Liver (tissue), 9 donors: ENCODE results near the gene TMEM131. TPM values are rescaled to one million over a fixed set of nuclear protein-coding genes. Genes with fewer than 3 reads are reported as not detected.

Source experiments
- DNase-seq: peaks from one replicate; pipeline ENCODE4 v3.0.0-alpha.2; 2017; ENCODE audit warnings: low spot score
- H3K27ac ChIP-seq, 2 donors: one replicate each; pipeline ENCODE4 v1.7.0; 2013; ENCODE audit warnings: inconsistent platforms in 2 of 2, low read length in 2 of 2, control low read depth in 1 of 2, low read depth in 1 of 2, mild to moderate bottlenecking in 1 of 2
- H3K27me3 ChIP-seq, 4 donors: one replicate each; pipeline versions ENCODE4 v1.6.1 to v1.7.0; 2013; ENCODE audit warnings: low read length in 3 of 4, inconsistent platforms in 1 of 4, mild to moderate bottlenecking in 1 of 4, moderate library complexity in 1 of 4; ENCODE audit not compliant: control insufficient read depth in 4 of 4, insufficient read depth in 4 of 4
- H3K36me3 ChIP-seq, 4 donors: one replicate each; pipeline versions ENCODE4 v1.6.1 to v1.7.0; 2013; ENCODE audit warnings: low read length in 3 of 4, mild to moderate bottlenecking in 3 of 4, low read depth in 1 of 4, moderate library complexity in 1 of 4; ENCODE audit not compliant: control insufficient read depth in 4 of 4, insufficient read depth in 3 of 4
- H3K4me1 ChIP-seq, 4 donors: one replicate each; pipeline versions ENCODE4 v1.6.1 to v1.7.0; 2013; ENCODE audit warnings: low read length in 3 of 4, mild to moderate bottlenecking in 3 of 4, moderate library complexity in 1 of 4; ENCODE audit not compliant: control insufficient read depth in 4 of 4, insufficient read depth in 4 of 4
- H3K4me3 ChIP-seq, 3 donors: one replicate each; pipeline versions ENCODE4 v1.6.1 to v1.7.0; 2013; ENCODE audit warnings: low read length in 3 of 3, control low read depth in 1 of 3, low read depth in 1 of 3, mild to moderate bottlenecking in 1 of 3
- H3K9ac ChIP-seq, 2 donors: one replicate each; pipeline ENCODE4 v1.7.0; 2013; ENCODE audit warnings: low read length in 2 of 2, mild to moderate bottlenecking in 2 of 2, moderate library complexity in 2 of 2, control low read depth in 1 of 2, low read depth in 1 of 2
- H3K9me3 ChIP-seq, 4 donors: one replicate each; pipeline versions ENCODE4 v1.6.1 to v1.7.0; 2013; ENCODE audit warnings: low read length in 3 of 4; ENCODE audit not compliant: control insufficient read depth in 4 of 4
- FOXA1 ChIP-seq: IDR thresholded peaks from 2 replicates; pipeline ENCODE4 v1.6.1; 2016; ENCODE audit warnings: antibody characterized with exemption
- FOXA2 ChIP-seq: IDR thresholded peaks from 2 replicates; pipeline ENCODE4 v1.6.1; 2016; ENCODE audit warnings: antibody characterized with exemption
- GABPA ChIP-seq, 2 donors: IDR thresholded peaks in 1 of 2; conservative IDR thresholded peaks in 1 of 2; 2 replicates each; pipeline ENCODE4 v1.6.1; 2016; ENCODE audit warnings: antibody characterized with exemption in 2 of 2, mild to moderate bottlenecking in 1 of 2, moderate library complexity in 1 of 2
- HNF4A ChIP-seq, 2 donors: conservative IDR thresholded peaks; 2 replicates each; pipeline ENCODE4 v1.6.1; 2016; ENCODE audit warnings: antibody characterized with exemption in 2 of 2, mild to moderate bottlenecking in 2 of 2
- HNF4G ChIP-seq: IDR thresholded peaks from 2 replicates; pipeline ENCODE4 v1.6.1; 2016; ENCODE audit warnings: antibody characterized with exemption
- JUND ChIP-seq, 2 donors: IDR thresholded peaks; 2 replicates each; pipeline ENCODE4 v1.6.1; 2016; ENCODE audit warnings: antibody characterized with exemption in 2 of 2
- NR2F2 ChIP-seq: IDR thresholded peaks from 2 replicates; pipeline ENCODE4 v1.6.1; 2016; ENCODE audit warnings: antibody characterized with exemption
- RAD21 ChIP-seq, 2 donors: IDR thresholded peaks; 2 replicates each; pipeline ENCODE4 v1.6.1; 2016; ENCODE audit warnings: antibody characterized with exemption in 2 of 2, mild to moderate bottlenecking in 2 of 2
- REST ChIP-seq: IDR thresholded peaks from 2 replicates; pipeline ENCODE4 v1.6.1; 2016; ENCODE audit warnings: antibody characterized with exemption, mild to moderate bottlenecking
- RXRA ChIP-seq, 2 donors: IDR thresholded peaks; 2 replicates each; pipeline ENCODE4 v1.6.1; 2017 to 2018; ENCODE audit warnings: antibody characterized with exemption in 2 of 2, mild to moderate bottlenecking in 1 of 2
- SP1 ChIP-seq: IDR thresholded peaks from 2 replicates; pipeline ENCODE4 v1.6.1; 2018; ENCODE audit warnings: antibody characterized with exemption, mild to moderate bottlenecking
- TAF1 ChIP-seq: conservative IDR thresholded peaks from 2 replicates; pipeline ENCODE4 v1.6.1; 2016; ENCODE audit warnings: antibody characterized with exemption, mild to moderate bottlenecking
- YY1 ChIP-seq: IDR thresholded peaks from 2 replicates; pipeline ENCODE4 v1.6.1; 2016; ENCODE audit warnings: antibody characterized with exemption, mild to moderate bottlenecking
- WGBS: extraction: QIAGEN DNeasy Blood & Tissue Kit; methylation state at CpG from one replicate; pipeline ENCODE4 v1.1.7; 2013; 5-methylcytosine and 5-hydroxymethylcytosine counted together
- polyA plus RNA-seq, 2 donors: library from polyadenylated mRNA; stranded (reverse) in 1 of 2; unstranded in 1 of 2; fragments of 200-250 nt in 1 of 2; fragments of >200 nt in 1 of 2; fragmentation: Nextera tagmentation in 1 of 2; extraction: Ambion mirVana in 1 of 2; gene quantifications; one replicate each; pipeline versions ENCODE4 v1.2.1 to v1.2.3, GENCODE V29; 2013 to 2015
- total RNA-seq, 2 donors: library from RNA; depleted of rRNA; stranded (reverse); fragments of >200 nt; gene quantifications; one replicate each; pipeline ENCODE4 v1.2.3, GENCODE V29; 2014
- TF ChIP-seq, protein P1 (sequence below): fragments of 150-350 bp; IDR thresholded peaks from 2 replicates; pipeline ENCODE4 v1.5.1; 2017; ENCODE audit warnings: improper control_type of control experiment, low read depth, low read length; ENCODE audit not compliant: missing input control
- TF ChIP-seq, protein P2 (sequence below): IDR thresholded peaks from 2 replicates; pipeline ENCODE4 v1.6.1; 2016; ENCODE audit warnings: antibody characterized with exemption
- TF ChIP-seq, protein P3 (sequence below): IDR thresholded peaks from 2 replicates; pipeline ENCODE4 v1.6.1; 2016; ENCODE audit warnings: antibody characterized with exemption
- donor health status: healthy.
- donor health status: healthy.
- donor health status: healthy.
- donor health status: healthy.
- donor health status: healthy.

The TMEM131 gene
- total and polyA plus RNA-seq, 4 donors: 6.1 to 22.8 (median 11.2) TPM

- no peaks in the 10 kb centered on the region for H3K27me3 ChIP-seq
- H3K4me3 ChIP-seq: no peak overlapping the region
- TF ChIP-seq, protein P1, sequence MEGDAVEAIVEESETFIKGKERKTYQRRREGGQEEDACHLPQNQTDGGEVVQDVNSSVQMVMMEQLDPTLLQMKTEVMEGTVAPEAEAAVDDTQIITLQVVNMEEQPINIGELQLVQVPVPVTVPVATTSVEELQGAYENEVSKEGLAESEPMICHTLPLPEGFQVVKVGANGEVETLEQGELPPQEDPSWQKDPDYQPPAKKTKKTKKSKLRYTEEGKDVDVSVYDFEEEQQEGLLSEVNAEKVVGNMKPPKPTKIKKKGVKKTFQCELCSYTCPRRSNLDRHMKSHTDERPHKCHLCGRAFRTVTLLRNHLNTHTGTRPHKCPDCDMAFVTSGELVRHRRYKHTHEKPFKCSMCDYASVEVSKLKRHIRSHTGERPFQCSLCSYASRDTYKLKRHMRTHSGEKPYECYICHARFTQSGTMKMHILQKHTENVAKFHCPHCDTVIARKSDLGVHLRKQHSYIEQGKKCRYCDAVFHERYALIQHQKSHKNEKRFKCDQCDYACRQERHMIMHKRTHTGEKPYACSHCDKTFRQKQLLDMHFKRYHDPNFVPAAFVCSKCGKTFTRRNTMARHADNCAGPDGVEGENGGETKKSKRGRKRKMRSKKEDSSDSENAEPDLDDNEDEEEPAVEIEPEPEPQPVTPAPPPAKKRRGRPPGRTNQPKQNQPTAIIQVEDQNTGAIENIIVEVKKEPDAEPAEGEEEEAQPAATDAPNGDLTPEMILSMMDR: no peak
- TF ChIP-seq HNF4G (no peak), TAF1 (no peak), FOXA2 (no peak), JUND (IDR thresholded peaks at IDR 0.05) (no peak), NR2F2 (no peak), FOXA1 (no peak), GABPA (IDR thresholded peaks at IDR 0.05 in 1 of 2, conservative IDR thresholded peaks at IDR 0.05 in 1 of 2) (no peak), RXRA (IDR thresholded peaks at IDR 0.05) (no peak), YY1 (no peak), SP1 (no peak)
- TF ChIP-seq, protein P2, sequence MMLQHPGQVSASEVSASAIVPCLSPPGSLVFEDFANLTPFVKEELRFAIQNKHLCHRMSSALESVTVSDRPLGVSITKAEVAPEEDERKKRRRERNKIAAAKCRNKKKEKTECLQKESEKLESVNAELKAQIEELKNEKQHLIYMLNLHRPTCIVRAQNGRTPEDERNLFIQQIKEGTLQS: no peak
- no peaks in the 10 kb centered on the region for H3K4me1 ChIP-seq
- H3K36me3 ChIP-seq: peaks cover under 1 to 12% (median 4%) of the 10 kb centered on the region in 4 donors
- no peak overlapping the region for H3K9ac ChIP-seq
- WGBS: 86% methylated on average over 5 of the region's 5 CpGs
- no peaks in the 10 kb centered on the region for H3K9me3 ChIP-seq
- H3K27ac ChIP-seq: no peak overlapping the region
- DNase-seq: no peak
Observed at GRCh38 chr2:97749581-97749980, 246.2 kb downstream of the TMEM131 start.

- DNase-seq: no peak
- Histone ChIP-seq H3K4me1 (no peaks in the 10 kb centered on the region), H3K27me3 (no peaks in the 10 kb centered on the region), H3K27ac (no peak overlapping the region), H3K9me3 (no peaks in the 10 kb centered on the region), H3K4me3 (no peak overlapping the region), H3K36me3 (peaks cover 0 to 12% (median 4%) of the 10 kb centered on the region in 4 donors), H3K9ac (no peak overlapping the region)
- WGBS: 93% methylated on average over 4 of the region's 4 CpGs
- no peak for TF ChIP-seq FOXA2
- TF ChIP-seq TAF1: no peak
- no peak for TF ChIP-seq GABPA (IDR thresholded peaks at IDR 0.05 in 1 of 2, conservative IDR thresholded peaks at IDR 0.05 in 1 of 2)
- TF ChIP-seq, protein P3, sequence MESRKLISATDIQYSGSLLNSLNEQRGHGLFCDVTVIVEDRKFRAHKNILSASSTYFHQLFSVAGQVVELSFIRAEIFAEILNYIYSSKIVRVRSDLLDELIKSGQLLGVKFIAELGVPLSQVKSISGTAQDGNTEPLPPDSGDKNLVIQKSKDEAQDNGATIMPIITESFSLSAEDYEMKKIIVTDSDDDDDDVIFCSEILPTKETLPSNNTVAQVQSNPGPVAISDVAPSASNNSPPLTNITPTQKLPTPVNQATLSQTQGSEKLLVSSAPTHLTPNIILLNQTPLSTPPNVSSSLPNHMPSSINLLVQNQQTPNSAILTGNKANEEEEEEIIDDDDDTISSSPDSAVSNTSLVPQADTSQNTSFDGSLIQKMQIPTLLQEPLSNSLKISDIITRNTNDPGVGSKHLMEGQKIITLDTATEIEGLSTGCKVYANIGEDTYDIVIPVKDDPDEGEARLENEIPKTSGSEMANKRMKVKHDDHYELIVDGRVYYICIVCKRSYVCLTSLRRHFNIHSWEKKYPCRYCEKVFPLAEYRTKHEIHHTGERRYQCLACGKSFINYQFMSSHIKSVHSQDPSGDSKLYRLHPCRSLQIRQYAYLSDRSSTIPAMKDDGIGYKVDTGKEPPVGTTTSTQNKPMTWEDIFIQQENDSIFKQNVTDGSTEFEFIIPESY: no peak
- TF ChIP-seq HNF4A (conservative IDR thresholded peaks at IDR 0.05): no peak
- TF ChIP-seq HNF4G: no peak
- no peak for TF ChIP-seq SP1
- TF ChIP-seq, protein P1: no peak
- TF ChIP-seq RAD21 (IDR thresholded peaks at IDR 0.05): no peak
- TF ChIP-seq FOXA1: no peak
- TF ChIP-seq REST: no peak
Observed at GRCh38 chr2:97747716-97748115, 248.0 kb downstream of the TMEM131 start.
